Measurements from ENCODE around the gene HOMER3. TPM values are rescaled to one million over a fixed set of nuclear protein-coding genes. Genes with fewer than 3 reads are reported as not detected.

Gene HOMER3
- polyA plus RNA-seq, 1 donor from 2014 or later = 83.6 TPM

DNA sequence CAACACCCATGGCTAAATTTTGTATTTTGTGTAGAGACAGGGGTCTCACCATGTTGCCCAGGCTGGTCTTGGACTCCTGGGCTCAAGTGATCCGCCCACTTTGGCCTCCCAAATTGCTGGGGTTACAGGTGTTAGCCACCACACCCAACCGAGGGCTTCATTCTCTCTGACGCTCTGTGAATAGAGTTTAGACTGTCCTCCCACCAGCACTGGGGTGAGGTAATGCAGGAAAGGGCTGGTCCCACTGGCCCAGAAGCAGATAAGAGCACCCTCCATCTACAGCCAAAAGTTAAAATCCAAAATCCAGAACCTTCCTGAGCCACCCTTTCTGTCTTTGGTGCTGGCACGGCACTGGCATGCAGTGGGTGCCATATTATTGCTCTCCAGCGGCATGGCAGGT is 31.8 kb upstream of the HOMER3 start:
- Histone ChIP-seq H3K36me3 (ENCODE audit: insufficient read depth, low read length) (no peaks in the 10 kb centered on the region), H3K9ac (ENCODE audit: low read length) (no peak overlapping the region), H2AFZ (ENCODE audit: low read depth, low read length) (no peak overlapping the region), H3K9me2 (ENCODE audit: insufficient read depth, low read length) (no peaks in the 10 kb centered on the region), H3K4me3 (ENCODE audit: low read length) (no peak overlapping the region), H3F3A (ENCODE audit: insufficient read depth, low read length, poor library complexity, severe bottlenecking) (no peaks in the 10 kb centered on the region), H3K4me2 (ENCODE audit: low read length) (no peak overlapping the region), H3K27ac (ENCODE audit: low read length) (no peak overlapping the region), H4K20me1 (ENCODE audit: insufficient read depth) (no peaks in the 10 kb centered on the region), H3K9me3 (ENCODE audit: low read length) (no peaks in the 10 kb centered on the region), H3K27me3 (ENCODE audit: insufficient read depth, low read depth, low read length) (no peaks in the 10 kb centered on the region), H3K79me2 (replicated peaks; ENCODE audit: insufficient read depth, low read length) (no peaks in the 10 kb centered on the region)
- TF ChIP-seq MXI1 (conservative IDR thresholded peaks at IDR 0.05; ENCODE audit: poor library complexity, severe bottlenecking) (no peak), EZH2 (IDR thresholded peaks at IDR 0.05; ENCODE audit: borderline replicate concordance, insufficient read depth, low read length, poor library complexity, severe bottlenecking) (no peak), EP300 (conservative IDR thresholded peaks at IDR 0.05; ENCODE audit: poor library complexity, severe bottlenecking) (no peak), RAD21 (conservative IDR thresholded peaks at IDR 0.05) (no peak), POLR2AphosphoS5 (IDR thresholded peaks at IDR 0.05) (no peak), SMC3 (conservative IDR thresholded peaks at IDR 0.05; ENCODE audit: poor library complexity) (no peak), TAF1 (IDR thresholded peaks at IDR 0.05; ENCODE audit: low read depth) (no peak)
- TF ChIP-seq, protein P1, sequence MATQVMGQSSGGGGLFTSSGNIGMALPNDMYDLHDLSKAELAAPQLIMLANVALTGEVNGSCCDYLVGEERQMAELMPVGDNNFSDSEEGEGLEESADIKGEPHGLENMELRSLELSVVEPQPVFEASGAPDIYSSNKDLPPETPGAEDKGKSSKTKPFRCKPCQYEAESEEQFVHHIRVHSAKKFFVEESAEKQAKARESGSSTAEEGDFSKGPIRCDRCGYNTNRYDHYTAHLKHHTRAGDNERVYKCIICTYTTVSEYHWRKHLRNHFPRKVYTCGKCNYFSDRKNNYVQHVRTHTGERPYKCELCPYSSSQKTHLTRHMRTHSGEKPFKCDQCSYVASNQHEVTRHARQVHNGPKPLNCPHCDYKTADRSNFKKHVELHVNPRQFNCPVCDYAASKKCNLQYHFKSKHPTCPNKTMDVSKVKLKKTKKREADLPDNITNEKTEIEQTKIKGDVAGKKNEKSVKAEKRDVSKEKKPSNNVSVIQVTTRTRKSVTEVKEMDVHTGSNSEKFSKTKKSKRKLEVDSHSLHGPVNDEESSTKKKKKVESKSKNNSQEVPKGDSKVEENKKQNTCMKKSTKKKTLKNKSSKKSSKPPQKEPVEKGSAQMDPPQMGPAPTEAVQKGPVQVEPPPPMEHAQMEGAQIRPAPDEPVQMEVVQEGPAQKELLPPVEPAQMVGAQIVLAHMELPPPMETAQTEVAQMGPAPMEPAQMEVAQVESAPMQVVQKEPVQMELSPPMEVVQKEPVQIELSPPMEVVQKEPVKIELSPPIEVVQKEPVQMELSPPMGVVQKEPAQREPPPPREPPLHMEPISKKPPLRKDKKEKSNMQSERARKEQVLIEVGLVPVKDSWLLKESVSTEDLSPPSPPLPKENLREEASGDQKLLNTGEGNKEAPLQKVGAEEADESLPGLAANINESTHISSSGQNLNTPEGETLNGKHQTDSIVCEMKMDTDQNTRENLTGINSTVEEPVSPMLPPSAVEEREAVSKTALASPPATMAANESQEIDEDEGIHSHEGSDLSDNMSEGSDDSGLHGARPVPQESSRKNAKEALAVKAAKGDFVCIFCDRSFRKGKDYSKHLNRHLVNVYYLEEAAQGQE (IDR thresholded peaks at IDR 0.05; ENCODE audit: borderline replicate concordance) = no peak
- TF ChIP-seq, protein P2, sequence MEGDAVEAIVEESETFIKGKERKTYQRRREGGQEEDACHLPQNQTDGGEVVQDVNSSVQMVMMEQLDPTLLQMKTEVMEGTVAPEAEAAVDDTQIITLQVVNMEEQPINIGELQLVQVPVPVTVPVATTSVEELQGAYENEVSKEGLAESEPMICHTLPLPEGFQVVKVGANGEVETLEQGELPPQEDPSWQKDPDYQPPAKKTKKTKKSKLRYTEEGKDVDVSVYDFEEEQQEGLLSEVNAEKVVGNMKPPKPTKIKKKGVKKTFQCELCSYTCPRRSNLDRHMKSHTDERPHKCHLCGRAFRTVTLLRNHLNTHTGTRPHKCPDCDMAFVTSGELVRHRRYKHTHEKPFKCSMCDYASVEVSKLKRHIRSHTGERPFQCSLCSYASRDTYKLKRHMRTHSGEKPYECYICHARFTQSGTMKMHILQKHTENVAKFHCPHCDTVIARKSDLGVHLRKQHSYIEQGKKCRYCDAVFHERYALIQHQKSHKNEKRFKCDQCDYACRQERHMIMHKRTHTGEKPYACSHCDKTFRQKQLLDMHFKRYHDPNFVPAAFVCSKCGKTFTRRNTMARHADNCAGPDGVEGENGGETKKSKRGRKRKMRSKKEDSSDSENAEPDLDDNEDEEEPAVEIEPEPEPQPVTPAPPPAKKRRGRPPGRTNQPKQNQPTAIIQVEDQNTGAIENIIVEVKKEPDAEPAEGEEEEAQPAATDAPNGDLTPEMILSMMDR (IDR thresholded peaks at IDR 0.05; ENCODE audit: poor library complexity, severe bottlenecking) = no peak

DNA sequence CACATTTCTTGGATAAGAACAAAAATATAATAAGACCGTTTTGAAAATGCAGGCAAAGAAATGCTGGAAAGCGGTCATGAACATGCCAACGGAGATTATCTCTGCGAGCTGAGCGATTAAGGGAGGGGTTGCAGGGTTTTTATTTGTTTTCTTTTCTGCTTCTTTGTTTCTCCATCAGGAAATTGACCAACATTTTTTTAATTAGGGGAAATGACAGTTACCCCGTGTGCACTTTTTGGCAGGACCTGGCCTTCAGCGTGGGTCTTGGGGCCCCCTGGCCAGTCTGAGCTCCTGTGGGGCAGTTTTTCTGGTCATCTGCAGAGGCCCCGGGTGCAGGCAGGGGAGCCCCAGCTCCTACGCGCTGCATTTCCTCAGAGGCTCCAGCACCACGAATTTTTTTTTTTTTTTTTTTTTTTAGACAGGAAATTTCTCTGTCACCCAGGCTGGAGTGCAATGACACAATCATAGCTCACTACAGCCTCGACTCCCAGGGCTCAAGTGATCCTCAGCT is 31.3 kb upstream of the HOMER3 start:
- Histone ChIP-seq H3F3A (ENCODE audit: insufficient read depth, low read length, poor library complexity, severe bottlenecking) (no peaks in the 10 kb centered on the region), H3K4me2 (ENCODE audit: low read length) (no peak overlapping the region), H3K9me3 (ENCODE audit: low read length) (no peaks in the 10 kb centered on the region), H3K9me2 (ENCODE audit: insufficient read depth, low read length) (no peaks in the 10 kb centered on the region), H3K79me2 (replicated peaks; ENCODE audit: insufficient read depth, low read length) (no peaks in the 10 kb centered on the region), H3K27ac (ENCODE audit: low read length) (no peak overlapping the region), H3K4me3 (ENCODE audit: low read length) (no peak overlapping the region), H3K9ac (ENCODE audit: low read length) (no peak overlapping the region), H3K27me3 (ENCODE audit: insufficient read depth, low read depth, low read length) (no peaks in the 10 kb centered on the region), H4K20me1 (ENCODE audit: insufficient read depth) (no peaks in the 10 kb centered on the region), H3K36me3 (ENCODE audit: insufficient read depth, low read length) (no peaks in the 10 kb centered on the region), H2AFZ (ENCODE audit: low read depth, low read length) (no peak overlapping the region)
- no peak for TF ChIP-seq EP300 (conservative IDR thresholded peaks at IDR 0.05; ENCODE audit: poor library complexity, severe bottlenecking)
- TF ChIP-seq, protein P1 (IDR thresholded peaks at IDR 0.05; ENCODE audit: borderline replicate concordance) = no peak
- no peak for TF ChIP-seq SMC3 (conservative IDR thresholded peaks at IDR 0.05; ENCODE audit: poor library complexity)
- TF ChIP-seq, protein P2 (IDR thresholded peaks at IDR 0.05; ENCODE audit: poor library complexity, severe bottlenecking) = no peak
- no peak for TF ChIP-seq POLR2AphosphoS5 (IDR thresholded peaks at IDR 0.05)
- TF ChIP-seq MXI1 (conservative IDR thresholded peaks at IDR 0.05; ENCODE audit: poor library complexity, severe bottlenecking) = no peak
